Suprapubic skin (tissue), 3 donors: ENCODE data around the gene SPATC1L.

Source experiments
- EP300 ChIP-seq: sonication (generic); formaldehyde crosslinking; IDR thresholded peaks from one replicate; pipeline ENCODE4 v1.6.1; 2017; ENCODE audit warnings: antibody characterized with exemption
- TF ChIP-seq, protein P1 (sequence below), 2 donors: fragments of 200-600 bp in 1 of 2; fragments of 450-650 bp in 1 of 2; sonication (generic) in 1 of 2; IDR thresholded peaks; one replicate each; pipeline ENCODE4 v1.5.1; 2016 to 2019; ENCODE audit warnings: antibody characterized with exemption in 2 of 2, mild to moderate bottlenecking in 1 of 2, moderate library complexity in 1 of 2

DNA sequence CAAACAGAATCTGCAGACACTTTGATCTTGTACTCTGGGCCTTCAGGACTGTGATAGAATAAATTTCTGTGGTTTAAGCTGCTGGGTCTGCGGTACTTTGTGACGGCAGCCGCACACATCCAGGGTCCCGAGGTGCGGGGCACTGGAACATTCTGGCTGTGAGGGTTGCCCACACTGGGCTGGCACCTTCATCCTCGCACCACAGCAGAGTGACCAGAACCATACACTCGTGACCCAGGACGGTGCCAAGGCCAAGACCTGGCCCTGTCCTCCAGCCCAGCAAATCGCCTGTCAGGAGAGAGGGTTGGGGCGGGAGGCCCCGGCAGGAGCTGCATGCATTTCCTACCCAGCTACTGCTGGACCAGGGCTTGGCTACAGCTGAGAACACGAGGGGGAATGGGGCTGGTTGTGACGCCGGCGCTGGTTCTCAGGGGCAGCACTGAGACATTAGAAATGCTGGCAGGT, 26.2 kb downstream of the SPATC1L start:
- TF ChIP-seq EP300 = no peak
- TF ChIP-seq, protein P1, sequence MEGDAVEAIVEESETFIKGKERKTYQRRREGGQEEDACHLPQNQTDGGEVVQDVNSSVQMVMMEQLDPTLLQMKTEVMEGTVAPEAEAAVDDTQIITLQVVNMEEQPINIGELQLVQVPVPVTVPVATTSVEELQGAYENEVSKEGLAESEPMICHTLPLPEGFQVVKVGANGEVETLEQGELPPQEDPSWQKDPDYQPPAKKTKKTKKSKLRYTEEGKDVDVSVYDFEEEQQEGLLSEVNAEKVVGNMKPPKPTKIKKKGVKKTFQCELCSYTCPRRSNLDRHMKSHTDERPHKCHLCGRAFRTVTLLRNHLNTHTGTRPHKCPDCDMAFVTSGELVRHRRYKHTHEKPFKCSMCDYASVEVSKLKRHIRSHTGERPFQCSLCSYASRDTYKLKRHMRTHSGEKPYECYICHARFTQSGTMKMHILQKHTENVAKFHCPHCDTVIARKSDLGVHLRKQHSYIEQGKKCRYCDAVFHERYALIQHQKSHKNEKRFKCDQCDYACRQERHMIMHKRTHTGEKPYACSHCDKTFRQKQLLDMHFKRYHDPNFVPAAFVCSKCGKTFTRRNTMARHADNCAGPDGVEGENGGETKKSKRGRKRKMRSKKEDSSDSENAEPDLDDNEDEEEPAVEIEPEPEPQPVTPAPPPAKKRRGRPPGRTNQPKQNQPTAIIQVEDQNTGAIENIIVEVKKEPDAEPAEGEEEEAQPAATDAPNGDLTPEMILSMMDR (IDR thresholded peaks at IDR 0.05) = no peak
